ENCODE data around the gene FBXO34. TPM values are rescaled to one million over a fixed set of nuclear protein-coding genes. Genes with fewer than 3 reads are reported as not detected.

Gene FBXO34
- total RNA-seq, 1 donor from 2014 or later = 32.4 TPM

DNA sequence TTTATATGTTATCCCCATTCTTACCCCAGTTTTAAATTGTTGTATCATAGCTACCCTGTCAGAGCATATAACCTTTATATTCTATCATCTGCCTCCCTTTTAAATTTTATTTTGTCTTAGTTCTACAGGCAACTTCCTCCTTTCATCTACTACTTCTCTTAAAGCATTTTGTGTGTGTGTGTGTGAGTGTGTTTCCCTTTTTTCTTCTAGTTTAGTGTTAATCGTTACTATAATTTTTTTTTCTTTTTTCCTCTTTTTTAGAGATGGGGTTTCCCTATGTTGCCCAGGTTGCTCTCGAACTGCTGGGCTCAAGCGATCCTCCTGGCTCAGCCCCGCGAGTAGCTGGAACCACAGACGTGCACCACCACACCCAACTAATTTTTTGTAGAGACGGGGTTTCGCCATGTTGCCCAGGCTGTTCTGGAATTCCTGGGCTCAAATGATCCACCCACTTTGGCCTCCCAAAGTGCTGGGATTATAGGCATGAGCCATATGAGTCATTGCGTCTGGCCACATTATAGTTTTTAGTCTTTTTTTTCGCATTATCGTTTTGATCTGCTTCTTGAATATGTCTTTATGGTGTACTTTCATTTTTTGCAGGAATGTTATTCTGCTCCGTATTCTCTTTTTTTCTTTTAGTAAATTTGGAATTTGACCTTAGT lies 33.1 kb upstream of the FBXO34 start:
- Mint-ChIP-seq H3K36me3 (ENCODE audit: insufficient read depth) (no peaks in the 10 kb centered on the region), H3K4me3 (ENCODE audit: low read depth) (no peak overlapping the region), H3K4me1 (ENCODE audit: low read depth) (peaks cover 9% of the 10 kb centered on the region), H3K9me3 (ENCODE audit: low read depth) (no peaks in the 10 kb centered on the region), H3K27ac (no peak overlapping the region), H3K27me3 (peaks cover 60% of the 10 kb centered on the region)
- no peak for DNase-seq (ENCODE audit: low spot score, unreplicated experiment)
- TF ChIP-seq, protein P1, sequence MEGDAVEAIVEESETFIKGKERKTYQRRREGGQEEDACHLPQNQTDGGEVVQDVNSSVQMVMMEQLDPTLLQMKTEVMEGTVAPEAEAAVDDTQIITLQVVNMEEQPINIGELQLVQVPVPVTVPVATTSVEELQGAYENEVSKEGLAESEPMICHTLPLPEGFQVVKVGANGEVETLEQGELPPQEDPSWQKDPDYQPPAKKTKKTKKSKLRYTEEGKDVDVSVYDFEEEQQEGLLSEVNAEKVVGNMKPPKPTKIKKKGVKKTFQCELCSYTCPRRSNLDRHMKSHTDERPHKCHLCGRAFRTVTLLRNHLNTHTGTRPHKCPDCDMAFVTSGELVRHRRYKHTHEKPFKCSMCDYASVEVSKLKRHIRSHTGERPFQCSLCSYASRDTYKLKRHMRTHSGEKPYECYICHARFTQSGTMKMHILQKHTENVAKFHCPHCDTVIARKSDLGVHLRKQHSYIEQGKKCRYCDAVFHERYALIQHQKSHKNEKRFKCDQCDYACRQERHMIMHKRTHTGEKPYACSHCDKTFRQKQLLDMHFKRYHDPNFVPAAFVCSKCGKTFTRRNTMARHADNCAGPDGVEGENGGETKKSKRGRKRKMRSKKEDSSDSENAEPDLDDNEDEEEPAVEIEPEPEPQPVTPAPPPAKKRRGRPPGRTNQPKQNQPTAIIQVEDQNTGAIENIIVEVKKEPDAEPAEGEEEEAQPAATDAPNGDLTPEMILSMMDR (IDR thresholded peaks at IDR 0.05; ENCODE audit: unreplicated experiment) = no peak

DNA sequence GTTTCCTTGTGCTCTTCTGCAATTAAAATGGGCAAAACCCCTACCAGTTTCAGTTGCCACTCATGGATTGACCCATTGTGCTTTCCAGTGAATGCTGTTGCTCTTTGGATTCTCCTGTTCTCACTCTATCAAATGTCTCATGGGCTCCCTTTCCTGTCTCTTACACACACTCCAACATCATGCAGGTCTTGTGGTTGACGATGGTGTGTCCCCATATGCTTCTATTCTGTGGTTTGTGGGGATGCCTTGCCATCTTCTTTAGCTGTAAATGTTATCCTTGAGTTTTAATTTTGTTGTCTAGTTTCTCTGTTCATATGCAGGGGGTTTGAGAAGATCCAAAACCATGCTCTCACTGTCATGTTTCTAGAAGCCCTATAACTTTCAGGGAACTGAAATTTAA lies 31.9 kb upstream of the FBXO34 start:
- Mint-ChIP-seq H3K27me3 (peaks cover 59% of the 10 kb centered on the region), H3K27ac (no peak overlapping the region), H3K4me3 (ENCODE audit: low read depth) (no peak overlapping the region), H3K4me1 (ENCODE audit: low read depth) (peaks cover 9% of the 10 kb centered on the region), H3K36me3 (ENCODE audit: insufficient read depth) (no peaks in the 10 kb centered on the region), H3K9me3 (ENCODE audit: low read depth) (no peaks in the 10 kb centered on the region)
- no peak for DNase-seq (ENCODE audit: low spot score, unreplicated experiment)
- TF ChIP-seq, protein P1 (IDR thresholded peaks at IDR 0.05; ENCODE audit: unreplicated experiment) = no peak

DNA sequence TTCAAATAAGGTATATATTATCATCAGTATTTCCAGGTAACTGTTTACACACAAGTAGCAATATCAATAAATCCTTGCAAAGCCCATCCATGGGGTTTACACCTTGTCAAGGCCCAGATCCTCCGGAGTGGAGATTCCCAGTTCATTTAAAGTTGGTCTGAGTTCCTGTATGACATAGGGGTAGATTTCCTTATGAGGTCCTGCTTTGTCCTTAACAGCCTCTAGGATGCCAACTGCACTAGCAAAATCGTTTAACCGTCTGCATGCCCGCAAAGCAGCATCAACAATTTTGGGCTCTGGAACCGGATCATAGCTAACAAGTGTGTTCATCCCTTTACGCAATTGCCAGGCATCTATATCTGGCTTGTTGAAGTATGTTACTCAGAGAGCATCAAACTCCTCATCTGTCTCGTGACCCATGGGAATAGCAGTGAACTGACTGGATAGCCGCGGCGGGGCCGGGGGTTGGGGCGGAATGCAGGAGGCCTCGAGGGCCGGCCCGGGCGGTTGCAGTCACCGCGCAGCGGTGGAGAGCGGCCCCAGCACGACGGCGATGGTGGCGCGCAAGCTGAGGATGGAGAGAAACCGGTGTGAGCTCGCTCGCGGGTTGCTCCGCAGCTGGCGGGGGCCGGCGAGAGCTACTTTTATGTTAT lies 30.6 kb upstream of the FBXO34 start:
- Mint-ChIP-seq H3K27me3 (peaks cover 50% of the 10 kb centered on the region), H3K36me3 (ENCODE audit: insufficient read depth) (no peaks in the 10 kb centered on the region), H3K4me3 (ENCODE audit: low read depth) (no peak overlapping the region), H3K27ac (no peak overlapping the region), H3K9me3 (ENCODE audit: low read depth) (no peaks in the 10 kb centered on the region), H3K4me1 (ENCODE audit: low read depth) (peaks cover 9% of the 10 kb centered on the region)
- TF ChIP-seq, protein P1 (IDR thresholded peaks at IDR 0.05; ENCODE audit: unreplicated experiment) = no peak
- DNase-seq (ENCODE audit: low spot score, unreplicated experiment) = peak; percentile 13

DNA sequence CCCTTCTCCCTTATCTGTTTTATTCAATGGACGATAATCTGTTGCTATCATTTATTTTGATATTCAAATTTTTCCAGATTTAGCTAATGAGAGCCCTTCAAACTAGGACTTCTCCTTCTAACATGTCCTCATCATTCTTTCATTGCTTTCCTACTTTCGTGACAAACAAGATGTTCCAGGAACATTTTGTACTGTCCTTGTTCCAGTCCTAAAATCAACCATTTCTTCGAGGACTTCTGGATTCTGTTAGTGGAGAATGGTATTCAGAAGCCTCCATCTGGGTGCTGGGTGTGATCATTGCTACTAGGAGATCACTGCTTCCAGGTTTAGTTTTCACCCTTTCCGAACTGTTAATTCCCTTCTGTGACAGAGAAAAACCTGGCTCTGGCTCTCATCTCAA lies 29.5 kb upstream of the FBXO34 start:
- TF ChIP-seq, protein P1 (IDR thresholded peaks at IDR 0.05; ENCODE audit: unreplicated experiment) = no peak
- no peak for DNase-seq (ENCODE audit: low spot score, unreplicated experiment)
- H3K9me3 Mint-ChIP-seq (ENCODE audit: low read depth) = no peaks in the 10 kb centered on the region
- H3K4me1 Mint-ChIP-seq (ENCODE audit: low read depth) = peaks cover 9% of the 10 kb centered on the region
- H3K27me3 Mint-ChIP-seq = peaks cover 45% of the 10 kb centered on the region
- no peak overlapping the region for H3K27ac Mint-ChIP-seq
- no peaks in the 10 kb centered on the region for H3K36me3 Mint-ChIP-seq (ENCODE audit: insufficient read depth)
- no peak overlapping the region for H3K4me3 Mint-ChIP-seq (ENCODE audit: low read depth)

DNA sequence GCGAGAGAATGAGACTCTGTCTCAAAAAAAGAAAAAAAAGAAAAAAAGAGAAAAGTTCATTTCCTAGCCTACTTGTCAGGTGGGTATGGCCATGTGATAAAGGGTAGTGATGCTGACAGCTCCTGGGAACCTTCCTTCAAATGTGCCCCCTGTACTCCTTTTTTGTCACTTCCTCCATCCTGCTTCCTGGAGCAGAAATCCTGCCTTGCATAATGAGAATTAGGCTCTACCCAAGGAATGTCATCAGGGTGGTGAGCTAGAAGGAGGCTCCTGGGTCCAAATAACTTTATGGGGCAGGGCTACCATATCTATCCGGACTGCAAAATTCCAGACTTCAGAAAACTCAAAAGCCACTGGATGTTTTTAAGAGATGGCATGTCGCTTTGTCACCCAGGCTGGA lies 27.8 kb upstream of the FBXO34 start:
- Mint-ChIP-seq H3K27me3 (peaks cover 51% of the 10 kb centered on the region), H3K4me1 (ENCODE audit: low read depth) (peaks cover 7% of the 10 kb centered on the region), H3K4me3 (ENCODE audit: low read depth) (no peak overlapping the region), H3K36me3 (ENCODE audit: insufficient read depth) (no peaks in the 10 kb centered on the region), H3K9me3 (ENCODE audit: low read depth) (no peaks in the 10 kb centered on the region), H3K27ac (peak overlapping the region; percentile 47)
- no peak for DNase-seq (ENCODE audit: low spot score, unreplicated experiment)
- TF ChIP-seq, protein P1 (IDR thresholded peaks at IDR 0.05; ENCODE audit: unreplicated experiment) = no peak
